K562 (cell line): ENCODE results near the gene NRN1L. TPM values are rescaled to one million over a fixed set of nuclear protein-coding genes. Genes with fewer than 3 reads are reported as not detected.

Source experiments
- ATF6 ChIP-seq: sonication (generic); formaldehyde crosslinking; IDR thresholded peaks from 2 replicates; pipeline ENCODE4 v1.4.0; 2020; ENCODE audit warnings: mild to moderate bottlenecking, missing genetic modification reagents
- CC2D1A ChIP-seq: fragments of 450-650 bp; IDR thresholded peaks from 2 replicates; pipeline ENCODE4 v1.6.1; 2017; ENCODE audit warnings: mild to moderate bottlenecking
- DNMT1 ChIP-seq: fragments of 450-650 bp; IDR thresholded peaks from 2 replicates; pipeline ENCODE4 v1.6.1; 2016; ENCODE audit warnings: antibody characterized with exemption, mild to moderate bottlenecking
- DPF2 ChIP-seq: fragments of 450-650 bp; IDR thresholded peaks from 2 replicates; pipeline ENCODE4 v1.6.1; 2016
- FOXM1 ChIP-seq, 2 experiments: fragments of 450-650 bp in 1 of 2; sonication (generic) in 1 of 2; formaldehyde crosslinking in 1 of 2; IDR thresholded peaks; 2 replicates each; pipeline versions ENCODE4 v1.6.1 to v1.9.0; 2017 to 2022; ENCODE audit warnings: low read depth in 2 of 2, mild to moderate bottlenecking in 2 of 2, missing genetic modification reagents in 1 of 2, moderate library complexity in 1 of 2
- HDAC3 ChIP-seq: fragments of 450-650 bp; IDR thresholded peaks from 2 replicates; pipeline ENCODE4 v1.6.1; 2018; ENCODE audit warnings: borderline replicate concordance, mild to moderate bottlenecking, moderate library complexity; ENCODE audit not compliant: partially characterized antibody
- KLF13 ChIP-seq: fragments of 450-650 bp; IDR thresholded peaks from 2 replicates; pipeline ENCODE4 v1.6.1; 2016; ENCODE audit warnings: missing genetic modification characterization, low read depth, mild to moderate bottlenecking, missing compliant biosample characterization, moderate library complexity, borderline replicate concordance
- NCOR1 ChIP-seq: fragments of 450-650 bp; IDR thresholded peaks from 2 replicates; pipeline ENCODE4 v1.6.1; 2016; ENCODE audit warnings: mild to moderate bottlenecking, moderate library complexity
- PHF20 ChIP-seq: fragments of 450-650 bp; IDR thresholded peaks from 2 replicates; pipeline ENCODE4 v1.6.1; 2018; ENCODE audit not compliant: partially characterized antibody
- POLR2G ChIP-seq: fragments of 200-400 bp; formaldehyde crosslinking; IDR thresholded peaks from 2 replicates; pipeline ENCODE4 v1.6.1; 2017; ENCODE audit warnings: low read depth, mild to moderate bottlenecking, antibody characterized with exemption, low read length, moderate library complexity
- POLR3G ChIP-seq: IDR thresholded peaks from 2 replicates; pipeline ENCODE4 v1.6.1; 2011; ENCODE audit not compliant: insufficient read length, insufficient replicate concordance; ENCODE audit errors: extremely low read depth
- RBM22 ChIP-seq: fragments of 200-400 bp; formaldehyde crosslinking; IDR thresholded peaks from 2 replicates; pipeline ENCODE4 v1.6.1; 2018; ENCODE audit warnings: low read length, low read depth; ENCODE audit not compliant: poor library complexity, severe bottlenecking
- RBM34 ChIP-seq: fragments of 200-400 bp; formaldehyde crosslinking; IDR thresholded peaks from 2 replicates; pipeline ENCODE4 v1.6.1; 2018; ENCODE audit warnings: low read length, borderline replicate concordance; ENCODE audit not compliant: insufficient read depth
- SIX5 ChIP-seq, 2 experiments: IDR thresholded peaks; 2 replicates each; pipeline ENCODE4 v1.6.1; 2011; ENCODE audit warnings: low read length in 2 of 2, borderline replicate concordance in 1 of 2, low read depth in 1 of 2, mild to moderate bottlenecking in 1 of 2, moderate library complexity in 1 of 2; ENCODE audit not compliant: insufficient read depth in 1 of 2
- SRF ChIP-seq, 2 experiments: fragments of 250-450, 450-650 bp in 1 of 2; sonication (Bioruptor Pico) in 1 of 2; sonication (generic) in 1 of 2; formaldehyde crosslinking; IDR thresholded peaks; 2 replicates each; pipeline versions ENCODE4 v1.5.0 to v1.5.1; 2020 to 2022; ENCODE audit warnings: mild to moderate bottlenecking in 1 of 2, missing genetic modification reagents in 1 of 2
- SRSF1 ChIP-seq: fragments of 200-400 bp; formaldehyde crosslinking; IDR thresholded peaks from 2 replicates; pipeline ENCODE4 v1.6.1; 2017; ENCODE audit warnings: mild to moderate bottlenecking, low read depth, low read length, moderate library complexity
- TRIM24 ChIP-seq, 2 experiments: fragments of 450-650 bp; IDR thresholded peaks; 2 replicates each; pipeline ENCODE4 v1.6.1; 2016
- XRCC5 ChIP-seq: fragments of 200-400 bp; formaldehyde crosslinking; IDR thresholded peaks from 2 replicates; pipeline ENCODE4 v1.6.1; 2017; ENCODE audit warnings: low read depth, mild to moderate bottlenecking, low read length
- ZNF24 ChIP-seq: fragments of 450-650 bp; IDR thresholded peaks from 2 replicates; pipeline ENCODE4 v1.6.1; 2016
- ZNF263 ChIP-seq: sonication (generic); formaldehyde crosslinking; IDR thresholded peaks from 2 replicates; pipeline ENCODE4 v1.8.0; 2022; ENCODE audit warnings: mild to moderate bottlenecking, missing genetic modification reagents, borderline replicate concordance
- ZNF77 ChIP-seq: fragments of 250-450 bp; sonication (Bioruptor Pico); IDR thresholded peaks from 2 replicates; pipeline ENCODE4 v1.5.0; 2020
- polyA plus RNA-seq, 8 experiments: library from polyadenylated mRNA; depleted of rRNA in 4 of 8; stranded (reverse) in 5 of 8; unstranded in 3 of 8; fragments of >200 nt; fragmentation: Nextera tagmentation in 2 of 8; fragmentation: Illumina TruSeq in 1 of 8; extraction: Ambion mirVana in 2 of 8; extraction: Trizol in 1 of 8; gene quantifications; 2 replicates each; pipeline versions ENCODE4 v1.2.1 to v1.2.3, GENCODE V29; 2011 to 2014; ENCODE audit warnings: inconsistent platforms in 1 of 8, missing spikeins in 1 of 8
- total RNA-seq, 7 experiments: library from RNA; depleted of rRNA in 6 of 7; stranded (reverse); fragments of >200 nt in 6 of 7; fragmentation: Illumina TruSeq in 2 of 7; extraction: Trizol in 2 of 7; gene quantifications; 2 replicates each; pipeline versions ENCODE4 v1.2.1 to v1.2.3, GENCODE V29; 2011 to 2021; ENCODE audit warnings: low replicate concordance in 1 of 7
- TF ChIP-seq, protein P1 (sequence below): fragments of 450-650 bp; IDR thresholded peaks from 2 replicates; pipeline ENCODE4 v1.6.1; 2017; ENCODE audit warnings: antibody characterized with exemption
- TF ChIP-seq, protein P2 (sequence below): sonication (generic); formaldehyde crosslinking; IDR thresholded peaks from 2 replicates; pipeline ENCODE4 v1.8.1; 2023; ENCODE audit warnings: mild to moderate bottlenecking, missing genetic modification reagents, moderate library complexity

The NRN1L gene
- total and polyA plus RNA-seq, 9 of the 15 experiments (the other 6 are each of a cell fraction or from before 2014, with no cell fraction given) = 0.22 to 0.86 (median 0.61) TPM; not detected in 5

GRCh38 chr16:67872631-67873434 is 11.9 kb upstream of the NRN1L start, which contains the start of gene EDC4 (continued):
- no peak for TF ChIP-seq CC2D1A
- TF ChIP-seq, protein P1, sequence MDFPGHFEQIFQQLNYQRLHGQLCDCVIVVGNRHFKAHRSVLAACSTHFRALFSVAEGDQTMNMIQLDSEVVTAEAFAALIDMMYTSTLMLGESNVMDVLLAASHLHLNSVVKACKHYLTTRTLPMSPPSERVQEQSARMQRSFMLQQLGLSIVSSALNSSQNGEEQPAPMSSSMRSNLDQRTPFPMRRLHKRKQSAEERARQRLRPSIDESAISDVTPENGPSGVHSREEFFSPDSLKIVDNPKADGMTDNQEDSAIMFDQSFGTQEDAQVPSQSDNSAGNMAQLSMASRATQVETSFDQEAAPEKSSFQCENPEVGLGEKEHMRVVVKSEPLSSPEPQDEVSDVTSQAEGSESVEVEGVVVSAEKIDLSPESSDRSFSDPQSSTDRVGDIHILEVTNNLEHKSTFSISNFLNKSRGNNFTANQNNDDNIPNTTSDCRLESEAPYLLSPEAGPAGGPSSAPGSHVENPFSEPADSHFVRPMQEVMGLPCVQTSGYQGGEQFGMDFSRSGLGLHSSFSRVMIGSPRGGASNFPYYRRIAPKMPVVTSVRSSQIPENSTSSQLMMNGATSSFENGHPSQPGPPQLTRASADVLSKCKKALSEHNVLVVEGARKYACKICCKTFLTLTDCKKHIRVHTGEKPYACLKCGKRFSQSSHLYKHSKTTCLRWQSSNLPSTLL = no peak
- TF ChIP-seq XRCC5 = peak; percentile 98
- no peak for TF ChIP-seq ZNF77 (CRISPR knock-in tag)
- TF ChIP-seq SRSF1 = no peak
- peak; percentile 90 for TF ChIP-seq PHF20
- no peak for TF ChIP-seq HDAC3
- peak; percentile 19; the same call in 1 of the 2 replicates for TF ChIP-seq ZNF263 (CRISPR knock-in tag)
- TF ChIP-seq SIX5 (IDR thresholded peaks at IDR 0.05; ENCODE audit: borderline replicate concordance in 1 of 2, insufficient read depth in 1 of 2, low read depth in 1 of 2, low read length in 2 of 2) = peak; percentile 45 to 55; a peak in 3 of 4 replicates
- peak; percentile 96 for TF ChIP-seq POLR2G
- no peak for TF ChIP-seq ZNF24
- TF ChIP-seq NCOR1 = no peak; the same call in 1 of the 2 replicates
- TF ChIP-seq RBM22 = peak; percentile 98
- no peak for TF ChIP-seq SRF (CRISPR knock-in tag; IDR thresholded peaks at IDR 0.05)
- TF ChIP-seq, protein P2, sequence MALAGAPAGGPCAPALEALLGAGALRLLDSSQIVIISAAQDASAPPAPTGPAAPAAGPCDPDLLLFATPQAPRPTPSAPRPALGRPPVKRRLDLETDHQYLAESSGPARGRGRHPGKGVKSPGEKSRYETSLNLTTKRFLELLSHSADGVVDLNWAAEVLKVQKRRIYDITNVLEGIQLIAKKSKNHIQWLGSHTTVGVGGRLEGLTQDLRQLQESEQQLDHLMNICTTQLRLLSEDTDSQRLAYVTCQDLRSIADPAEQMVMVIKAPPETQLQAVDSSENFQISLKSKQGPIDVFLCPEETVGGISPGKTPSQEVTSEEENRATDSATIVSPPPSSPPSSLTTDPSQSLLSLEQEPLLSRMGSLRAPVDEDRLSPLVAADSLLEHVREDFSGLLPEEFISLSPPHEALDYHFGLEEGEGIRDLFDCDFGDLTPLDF (CRISPR knock-in tag) = no peak; the same call in 1 of the 2 replicates
- peak in 1 of 2 experiments; percentile 99; a peak in 2 of 4 replicates for TF ChIP-seq TRIM24 (IDR thresholded peaks at IDR 0.05)
- no peak for TF ChIP-seq DPF2
- no peak for TF ChIP-seq RBM34
- TF ChIP-seq ATF6 (CRISPR knock-in tag) = peak; percentile 87; the same call in 1 of the 2 replicates
- peak; percentile 10; the same call in 1 of the 2 replicates for TF ChIP-seq FOXM1 (IDR thresholded peaks at IDR 0.05; ENCODE audit: low read depth)
- TF ChIP-seq FOXM1 (CRISPR knock-in tag; IDR thresholded peaks at IDR 0.05; ENCODE audit: low read depth) = no peak
- no peak for TF ChIP-seq DNMT1
- TF ChIP-seq KLF13 (tag) = peak; percentile 88
- TF ChIP-seq POLR3G = no peak
